ENCODE measurements around the gene CALN1. TPM values are rescaled to one million over a fixed set of nuclear protein-coding genes. Genes with fewer than 3 reads are reported as not detected.

The CALN1 gene
- total RNA-seq, 1 donor from 2014 or later = not detected

DNA sequence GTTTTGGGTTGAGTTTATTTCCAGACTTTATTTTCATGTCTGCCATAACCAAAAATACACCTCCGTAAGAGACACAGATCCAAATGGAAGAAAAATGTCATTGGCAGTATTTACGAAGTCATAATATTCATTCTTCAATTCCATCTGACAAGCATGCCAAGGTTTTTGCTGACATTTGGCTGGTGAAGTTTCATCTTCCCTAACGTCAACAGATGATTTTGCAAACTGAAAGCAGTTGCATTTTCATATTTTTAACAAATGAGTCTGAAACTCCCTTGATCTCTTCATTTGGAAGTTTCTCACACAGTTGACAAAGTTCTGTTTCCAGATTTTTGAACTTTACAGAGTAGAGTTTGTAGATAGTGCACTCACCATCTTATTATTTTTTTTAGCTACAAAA lies 114.5 kb downstream of the CALN1 start:
- Histone ChIP-seq H3K27me3 (no peaks in the 10 kb centered on the region), H3K9me3 (no peaks in the 10 kb centered on the region), H3K27ac (no peak overlapping the region), H3K36me3 (no peaks in the 10 kb centered on the region), H3K4me1 (no peaks in the 10 kb centered on the region), H3K4me3 (no peak overlapping the region)
- no peak for DNase-seq
- TF ChIP-seq, protein P1, sequence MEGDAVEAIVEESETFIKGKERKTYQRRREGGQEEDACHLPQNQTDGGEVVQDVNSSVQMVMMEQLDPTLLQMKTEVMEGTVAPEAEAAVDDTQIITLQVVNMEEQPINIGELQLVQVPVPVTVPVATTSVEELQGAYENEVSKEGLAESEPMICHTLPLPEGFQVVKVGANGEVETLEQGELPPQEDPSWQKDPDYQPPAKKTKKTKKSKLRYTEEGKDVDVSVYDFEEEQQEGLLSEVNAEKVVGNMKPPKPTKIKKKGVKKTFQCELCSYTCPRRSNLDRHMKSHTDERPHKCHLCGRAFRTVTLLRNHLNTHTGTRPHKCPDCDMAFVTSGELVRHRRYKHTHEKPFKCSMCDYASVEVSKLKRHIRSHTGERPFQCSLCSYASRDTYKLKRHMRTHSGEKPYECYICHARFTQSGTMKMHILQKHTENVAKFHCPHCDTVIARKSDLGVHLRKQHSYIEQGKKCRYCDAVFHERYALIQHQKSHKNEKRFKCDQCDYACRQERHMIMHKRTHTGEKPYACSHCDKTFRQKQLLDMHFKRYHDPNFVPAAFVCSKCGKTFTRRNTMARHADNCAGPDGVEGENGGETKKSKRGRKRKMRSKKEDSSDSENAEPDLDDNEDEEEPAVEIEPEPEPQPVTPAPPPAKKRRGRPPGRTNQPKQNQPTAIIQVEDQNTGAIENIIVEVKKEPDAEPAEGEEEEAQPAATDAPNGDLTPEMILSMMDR (IDR thresholded peaks at IDR 0.05) = no peak
- intact Hi-C loops (cut with DNase I) = no loop called here
- ATAC-seq = no peak

- no peak overlapping the region for H3K27ac ChIP-seq
- no peak overlapping the region for H3K4me3 ChIP-seq
- no peaks in the 10 kb centered on the region for H3K27me3 ChIP-seq
- H3K36me3 ChIP-seq = no peaks in the 10 kb centered on the region
- DNase-seq = no peak
- no peaks in the 10 kb centered on the region for H3K4me1 ChIP-seq
- TF ChIP-seq, protein P1 (IDR thresholded peaks at IDR 0.05) = no peak
- no peak for ATAC-seq
- intact Hi-C loops (cut with DNase I) = no loop called here
- no peaks in the 10 kb centered on the region for H3K9me3 ChIP-seq
Measured at GRCh38 chr7:72292794-72293193, 119.3 kb downstream of the CALN1 start.

DNA sequence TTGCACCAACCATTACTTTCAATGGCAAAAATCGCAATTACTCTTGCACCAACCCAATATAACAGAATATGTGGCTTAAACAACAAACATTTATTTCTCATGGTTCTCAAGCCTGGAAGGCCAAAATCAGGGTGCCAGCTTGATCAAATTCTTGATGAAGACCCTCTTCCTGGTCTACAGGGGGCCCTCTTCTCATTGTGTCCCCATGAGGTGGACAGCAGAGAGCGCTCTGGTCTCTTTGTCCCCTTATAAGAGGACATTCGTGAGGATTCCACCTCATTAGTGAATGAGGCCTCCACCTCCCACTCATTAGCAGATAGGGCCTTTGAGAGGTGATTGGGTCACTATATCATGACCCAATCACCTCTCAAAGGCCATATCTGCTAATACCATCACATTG lies 120.0 kb downstream of the CALN1 start:
- H3K4me1 ChIP-seq = no peaks in the 10 kb centered on the region
- intact Hi-C loops (cut with DNase I) = no loop called here
- H3K27ac ChIP-seq = no peak overlapping the region
- TF ChIP-seq, protein P1 (IDR thresholded peaks at IDR 0.05) = no peak
- H3K27me3 ChIP-seq = no peaks in the 10 kb centered on the region
- H3K36me3 ChIP-seq = no peaks in the 10 kb centered on the region
- H3K4me3 ChIP-seq = no peak overlapping the region
- ATAC-seq (no peak), DNase-seq (no peak)
- no peaks in the 10 kb centered on the region for H3K9me3 ChIP-seq

- intact Hi-C loops (cut with DNase I) = no loop called here
- H3K36me3 ChIP-seq = no peaks in the 10 kb centered on the region
- no peak overlapping the region for H3K4me3 ChIP-seq
- no peaks in the 10 kb centered on the region for H3K9me3 ChIP-seq
- DNase-seq (no peak), ATAC-seq (no peak)
- TF ChIP-seq, protein P1 (IDR thresholded peaks at IDR 0.05) = no peak
- H3K27ac ChIP-seq = no peak overlapping the region
- H3K4me1 ChIP-seq = no peaks in the 10 kb centered on the region
- H3K27me3 ChIP-seq = no peaks in the 10 kb centered on the region
Measured at GRCh38 chr7:72286519-72286918, 125.6 kb downstream of the CALN1 start.

DNA sequence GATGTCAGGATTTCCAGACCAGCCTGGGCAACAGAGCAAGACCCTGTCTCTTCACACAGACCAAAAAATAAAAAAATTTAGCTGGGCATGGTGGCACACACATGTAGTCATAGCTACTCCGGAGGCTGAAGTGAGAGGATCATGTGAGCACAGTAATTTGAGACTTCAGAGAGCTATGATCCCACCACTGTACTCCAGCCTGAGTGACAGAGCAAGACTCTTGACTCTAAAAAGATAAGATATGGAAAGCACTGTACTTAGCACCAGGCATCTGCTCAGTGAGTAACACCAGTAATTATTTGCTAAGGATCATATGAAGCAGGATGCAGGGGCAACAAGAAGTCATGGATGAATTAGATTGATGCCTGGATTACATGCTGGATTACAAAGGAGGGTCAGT lies 128.8 kb downstream of the CALN1 start:
- no peak overlapping the region for H3K4me3 ChIP-seq
- DNase-seq = no peak
- no peaks in the 10 kb centered on the region for H3K27me3 ChIP-seq
- TF ChIP-seq, protein P1 (IDR thresholded peaks at IDR 0.05) = no peak
- no peaks in the 10 kb centered on the region for H3K9me3 ChIP-seq
- intact Hi-C loops (cut with DNase I) = no loop called here
- no peak overlapping the region for H3K27ac ChIP-seq
- no peaks in the 10 kb centered on the region for H3K36me3 ChIP-seq
- H3K4me1 ChIP-seq = no peaks in the 10 kb centered on the region
- no peak for ATAC-seq

DNA sequence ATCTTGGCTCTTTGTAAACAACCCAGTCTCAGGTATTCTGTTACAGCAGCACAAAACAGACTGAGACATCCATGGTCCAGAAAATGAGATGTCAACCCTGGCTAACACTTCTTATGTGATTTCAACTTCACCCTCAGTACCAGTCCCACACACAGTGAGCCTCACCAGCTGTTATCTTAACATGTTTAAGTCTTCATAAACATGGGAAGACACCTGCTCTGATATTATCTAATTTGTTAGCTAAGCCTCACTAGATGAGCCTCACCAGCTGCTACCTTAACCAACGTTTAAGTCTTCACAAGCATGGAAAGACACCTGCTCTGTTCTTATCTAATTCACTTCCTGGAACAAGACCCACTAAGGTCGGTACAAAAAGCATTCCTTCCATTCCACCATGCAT lies 130.8 kb downstream of the CALN1 start:
- intact Hi-C loops (cut with DNase I) = no loop called here

More for the DNA sequence above, 130.8 kb downstream of the CALN1 start:
- ATAC-seq (no peak), DNase-seq (no peak)
- Histone ChIP-seq H3K27ac (no peak overlapping the region), H3K4me3 (no peak overlapping the region), H3K27me3 (no peaks in the 10 kb centered on the region), H3K4me1 (no peaks in the 10 kb centered on the region), H3K36me3 (no peaks in the 10 kb centered on the region), H3K9me3 (peaks cover 3% of the 10 kb centered on the region)
- TF ChIP-seq, protein P1 (IDR thresholded peaks at IDR 0.05) = no peak
